ENCODE results near the gene KRTAP5-10.
"Not testable (repeated sequence)": the region's sequence is repeated elsewhere in the genome, so short reads cannot be mapped to it uniquely, and the experiment has no call there.

The KRTAP5-10 gene

GRCh38 chr11:71535825-71536224 is 29.5 kb upstream of the KRTAP5-10 start:
- Histone ChIP-seq H3K4me1 (no peaks in the 10 kb centered on the region), H3K9ac (no peak overlapping the region), H3K79me2 (no peaks in the 10 kb centered on the region), H3K27me3 (ENCODE audit: control insufficient read depth, insufficient read depth, low read length) (no peaks in the 10 kb centered on the region), H3K4me2 (ENCODE audit: low read length) (no peak overlapping the region), H2AFZ (no peak overlapping the region), H3K9me3 (ENCODE audit: control insufficient read depth, low read length) (no peaks in the 10 kb centered on the region), H3K36me3 (ENCODE audit: control insufficient read depth, insufficient read depth, low read length) (no peaks in the 10 kb centered on the region), H3K4me3 (ENCODE audit: low read depth, low read length) (no peak overlapping the region), H3K27ac (no peak overlapping the region)
- no peak for TF ChIP-seq CTCF (IDR thresholded peaks at IDR 0.05)

GRCh38 chr11:71537537-71537936 is 27.8 kb upstream of the KRTAP5-10 start:
- TF ChIP-seq CTCF (IDR thresholded peaks at IDR 0.05), result no peak
- H2AFZ ChIP-seq, result no peak overlapping the region
- H3K4me1 ChIP-seq, result no peaks in the 10 kb centered on the region
- no peak overlapping the region for H3K4me2 ChIP-seq (ENCODE audit: low read length)
- no peaks in the 10 kb centered on the region for H3K27me3 ChIP-seq (ENCODE audit: control insufficient read depth, insufficient read depth, low read length)
- H3K4me3 ChIP-seq (ENCODE audit: low read depth, low read length), result no peak overlapping the region
- H3K27ac ChIP-seq, result no peak overlapping the region
- no peak overlapping the region for H3K9ac ChIP-seq
- H3K9me3 ChIP-seq (ENCODE audit: control insufficient read depth, low read length), result no peaks in the 10 kb centered on the region
- no peaks in the 10 kb centered on the region for H3K79me2 ChIP-seq
- H3K36me3 ChIP-seq (ENCODE audit: control insufficient read depth, insufficient read depth, low read length), result no peaks in the 10 kb centered on the region

DNA sequence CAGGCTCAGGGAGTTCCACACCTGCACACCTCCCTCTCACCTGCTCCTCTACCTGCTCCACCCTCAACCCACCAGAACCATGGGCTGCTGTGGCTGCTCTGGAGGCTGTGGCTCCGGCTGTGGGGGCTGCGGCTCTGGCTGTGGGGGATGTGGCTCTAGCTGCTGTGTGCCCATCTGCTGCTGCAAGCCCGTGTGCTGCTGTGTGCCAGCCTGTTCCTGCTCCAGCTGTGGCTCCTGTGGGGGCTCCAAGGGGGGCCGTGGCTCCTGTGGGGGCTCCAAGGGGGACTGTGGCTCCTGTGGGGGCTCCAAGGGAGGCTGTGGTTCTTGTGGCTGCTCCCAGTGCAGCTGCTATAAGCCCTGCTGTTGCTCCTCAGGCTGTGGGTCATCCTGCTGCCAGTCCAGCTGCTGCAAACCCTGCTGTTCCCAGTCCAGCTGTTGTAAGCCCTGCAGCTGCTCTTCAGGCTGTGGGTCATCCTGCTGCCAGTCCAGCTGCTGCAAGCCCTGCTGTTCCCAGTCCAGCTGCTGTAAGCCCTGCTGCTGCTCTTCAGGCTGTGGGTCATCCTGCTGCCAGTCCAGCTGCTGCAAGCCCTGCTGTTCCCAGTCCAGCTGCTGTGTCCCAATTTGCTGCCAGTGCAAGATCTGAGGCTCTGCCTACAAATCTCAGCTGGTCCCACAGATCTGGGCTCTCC is 27.2 kb upstream of the KRTAP5-10 start, which contains the start of gene KRTAP5-8:
Gene KRTAP5-8, plus strand, starts transcription at position 49 of the 689 bp plus-strand sequence. Its CDS starts 31 bp downstream, at position 80.
- H2AFZ ChIP-seq; H3K9ac ChIP-seq; H3K27me3 ChIP-seq (ENCODE audit: control insufficient read depth, insufficient read depth, low read length); H3K4me2 ChIP-seq (ENCODE audit: low read length); H3K36me3 ChIP-seq (ENCODE audit: control insufficient read depth, insufficient read depth, low read length); H3K27ac ChIP-seq; H3K79me2 ChIP-seq; H3K9me3 ChIP-seq (ENCODE audit: control insufficient read depth, low read length); H3K4me3 ChIP-seq (ENCODE audit: low read depth, low read length); H3K4me1 ChIP-seq: not testable (repeated sequence)

- H3K9me3 ChIP-seq (ENCODE audit: control insufficient read depth, low read length), result no peaks in the 10 kb centered on the region
- no peaks in the 10 kb centered on the region for H3K4me1 ChIP-seq
- H3K36me3 ChIP-seq (ENCODE audit: control insufficient read depth, insufficient read depth, low read length), result no peaks in the 10 kb centered on the region
- no peak overlapping the region for H3K4me2 ChIP-seq (ENCODE audit: low read length)
- H3K27me3 ChIP-seq (ENCODE audit: control insufficient read depth, insufficient read depth, low read length), result no peaks in the 10 kb centered on the region
- H3K4me3 ChIP-seq (ENCODE audit: low read depth, low read length), result no peak overlapping the region
- no peak for TF ChIP-seq CTCF (IDR thresholded peaks at IDR 0.05)
- no peaks in the 10 kb centered on the region for H3K79me2 ChIP-seq
- no peak overlapping the region for H2AFZ ChIP-seq
- no peak overlapping the region for H3K9ac ChIP-seq
- no peak overlapping the region for H3K27ac ChIP-seq
These were observed 26.7 kb upstream of the KRTAP5-10 start for GRCh38 chr11:71538666-71538990.

- Histone ChIP-seq H3K27me3 (ENCODE audit: control insufficient read depth, insufficient read depth, low read length) (no peaks in the 10 kb centered on the region), H3K4me3 (ENCODE audit: low read depth, low read length) (no peak overlapping the region), H3K27ac (no peak overlapping the region), H3K4me2 (ENCODE audit: low read length) (no peak overlapping the region), H3K9me3 (ENCODE audit: control insufficient read depth, low read length) (no peaks in the 10 kb centered on the region), H2AFZ (no peak overlapping the region), H3K79me2 (no peaks in the 10 kb centered on the region), H3K9ac (no peak overlapping the region), H3K36me3 (ENCODE audit: control insufficient read depth, insufficient read depth, low read length) (no peaks in the 10 kb centered on the region), H3K4me1 (no peaks in the 10 kb centered on the region)
- TF ChIP-seq CTCF (IDR thresholded peaks at IDR 0.05), result no peak
These were observed 26.3 kb upstream of the KRTAP5-10 start for GRCh38 chr11:71539017-71539416.

DNA sequence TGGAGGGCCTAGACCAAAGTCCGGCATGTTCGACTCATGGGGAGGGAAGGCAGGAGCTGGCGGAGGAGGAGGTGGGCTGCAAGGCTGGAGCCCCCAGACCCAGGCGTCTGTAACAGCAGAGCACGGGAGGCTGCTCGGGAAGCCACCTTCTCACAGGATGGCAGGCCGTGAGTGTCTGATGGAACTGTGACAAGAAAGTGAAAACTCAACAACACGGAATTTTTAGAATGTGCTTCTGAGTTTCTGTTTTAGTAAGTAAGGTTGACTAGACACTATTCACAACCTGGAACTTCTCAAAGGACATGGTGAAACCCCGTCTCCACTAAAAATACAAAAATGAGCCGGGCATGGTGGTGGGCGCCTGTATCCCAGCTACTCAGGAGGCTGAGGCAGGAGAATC is 25.4 kb upstream of the KRTAP5-10 start:
- not testable (repeated sequence) for H3K27ac ChIP-seq; H3K4me2 ChIP-seq (ENCODE audit: low read length); H3K9ac ChIP-seq; H3K27me3 ChIP-seq (ENCODE audit: control insufficient read depth, insufficient read depth, low read length); H3K9me3 ChIP-seq (ENCODE audit: control insufficient read depth, low read length); H3K36me3 ChIP-seq (ENCODE audit: control insufficient read depth, insufficient read depth, low read length); H3K4me1 ChIP-seq; H3K4me3 ChIP-seq (ENCODE audit: low read depth, low read length); H3K79me2 ChIP-seq; H2AFZ ChIP-seq

GRCh38 chr11:71540521-71541304 is 24.6 kb upstream of the KRTAP5-10 start:
- not testable (repeated sequence) for H3K4me3 ChIP-seq (ENCODE audit: low read depth, low read length); H3K79me2 ChIP-seq; H3K4me1 ChIP-seq; H3K36me3 ChIP-seq (ENCODE audit: control insufficient read depth, insufficient read depth, low read length); H2AFZ ChIP-seq; H3K9me3 ChIP-seq (ENCODE audit: control insufficient read depth, low read length); H3K9ac ChIP-seq; H3K27ac ChIP-seq; H3K4me2 ChIP-seq (ENCODE audit: low read length); H3K27me3 ChIP-seq (ENCODE audit: control insufficient read depth, insufficient read depth, low read length)
